Cardiac muscle cell (in vitro differentiated cells and primary cell): ENCODE measurements around the gene IFTAP. TPM values are rescaled to one million over a fixed set of nuclear protein-coding genes. Genes with fewer than 3 reads are reported as not detected.

ENCODE experiments used
- DNase-seq, 2 donors: peaks; one replicate each; pipeline versions ENCODE4 v3.0.0 to v3.0.0-alpha.2; 2010 to 2017; ENCODE audit warnings: low read depth in 1 of 2, low spot score in 1 of 2
- H3K27ac ChIP-seq: fragments of 200-600 bp; sonication (generic); 2 replicates; pipeline ENCODE4 v1.5.1; 2016
- H3K27me3 ChIP-seq: fragments of 200-600 bp; sonication (generic); 2 replicates; pipeline ENCODE4 v1.6.0; 2016; ENCODE audit warnings: control low read depth
- H3K36me3 ChIP-seq: fragments of 200-600 bp; sonication (generic); 2 replicates; pipeline ENCODE4 v1.5.1; 2016; ENCODE audit warnings: control low read depth
- H3K4me1 ChIP-seq: fragments of 200-600 bp; sonication (generic); 2 replicates; pipeline ENCODE4 v1.8.1; 2017; ENCODE audit warnings: low read depth, mild to moderate bottlenecking, mixed run types
- H3K4me3 ChIP-seq: fragments of 200-600 bp; sonication (generic); 2 replicates; pipeline ENCODE4 v1.5.1; 2016; ENCODE audit warnings: mild to moderate bottlenecking
- H3K9me3 ChIP-seq: fragments of 200-600 bp; sonication (generic); 2 replicates; pipeline ENCODE4 v1.5.1; 2017; ENCODE audit warnings: low read depth, mild to moderate bottlenecking, control low read depth
- polyA plus RNA-seq: library from polyadenylated mRNA; unstranded; fragments of >200 nt; fragmentation: Nextera tagmentation; extraction: Ambion mirVana; gene quantifications from 2 replicates; pipeline ENCODE4 v1.2.1, GENCODE V29; 2016
- total RNA-seq: library from RNA; depleted of rRNA; stranded (reverse); fragments of >200 nt; gene quantifications from 2 replicates; pipeline ENCODE4 v1.2.3, GENCODE V29; 2016
- TF ChIP-seq, protein P1 (sequence below): IDR thresholded peaks from 2 replicates; pipeline ENCODE4 v1.5.1; 2012; ENCODE audit warnings: low read depth, mild to moderate bottlenecking, low read length

The IFTAP gene
- total and polyA plus RNA-seq, 2 experiments from 2014 or later, result 57.1 to 67.3 TPM

GRCh38 chr11:36688132-36688531, 93.8 kb downstream of the IFTAP start:
- Histone ChIP-seq H3K36me3 (no peaks in the 10 kb centered on the region), H3K4me3 (no peak overlapping the region), H3K9me3 (no peaks in the 10 kb centered on the region), H3K27ac (no peak overlapping the region), H3K27me3 (no peaks in the 10 kb centered on the region), H3K4me1 (no peaks in the 10 kb centered on the region)
- TF ChIP-seq, protein P1, sequence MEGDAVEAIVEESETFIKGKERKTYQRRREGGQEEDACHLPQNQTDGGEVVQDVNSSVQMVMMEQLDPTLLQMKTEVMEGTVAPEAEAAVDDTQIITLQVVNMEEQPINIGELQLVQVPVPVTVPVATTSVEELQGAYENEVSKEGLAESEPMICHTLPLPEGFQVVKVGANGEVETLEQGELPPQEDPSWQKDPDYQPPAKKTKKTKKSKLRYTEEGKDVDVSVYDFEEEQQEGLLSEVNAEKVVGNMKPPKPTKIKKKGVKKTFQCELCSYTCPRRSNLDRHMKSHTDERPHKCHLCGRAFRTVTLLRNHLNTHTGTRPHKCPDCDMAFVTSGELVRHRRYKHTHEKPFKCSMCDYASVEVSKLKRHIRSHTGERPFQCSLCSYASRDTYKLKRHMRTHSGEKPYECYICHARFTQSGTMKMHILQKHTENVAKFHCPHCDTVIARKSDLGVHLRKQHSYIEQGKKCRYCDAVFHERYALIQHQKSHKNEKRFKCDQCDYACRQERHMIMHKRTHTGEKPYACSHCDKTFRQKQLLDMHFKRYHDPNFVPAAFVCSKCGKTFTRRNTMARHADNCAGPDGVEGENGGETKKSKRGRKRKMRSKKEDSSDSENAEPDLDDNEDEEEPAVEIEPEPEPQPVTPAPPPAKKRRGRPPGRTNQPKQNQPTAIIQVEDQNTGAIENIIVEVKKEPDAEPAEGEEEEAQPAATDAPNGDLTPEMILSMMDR, result no peak
- no peak for DNase-seq

DNA sequence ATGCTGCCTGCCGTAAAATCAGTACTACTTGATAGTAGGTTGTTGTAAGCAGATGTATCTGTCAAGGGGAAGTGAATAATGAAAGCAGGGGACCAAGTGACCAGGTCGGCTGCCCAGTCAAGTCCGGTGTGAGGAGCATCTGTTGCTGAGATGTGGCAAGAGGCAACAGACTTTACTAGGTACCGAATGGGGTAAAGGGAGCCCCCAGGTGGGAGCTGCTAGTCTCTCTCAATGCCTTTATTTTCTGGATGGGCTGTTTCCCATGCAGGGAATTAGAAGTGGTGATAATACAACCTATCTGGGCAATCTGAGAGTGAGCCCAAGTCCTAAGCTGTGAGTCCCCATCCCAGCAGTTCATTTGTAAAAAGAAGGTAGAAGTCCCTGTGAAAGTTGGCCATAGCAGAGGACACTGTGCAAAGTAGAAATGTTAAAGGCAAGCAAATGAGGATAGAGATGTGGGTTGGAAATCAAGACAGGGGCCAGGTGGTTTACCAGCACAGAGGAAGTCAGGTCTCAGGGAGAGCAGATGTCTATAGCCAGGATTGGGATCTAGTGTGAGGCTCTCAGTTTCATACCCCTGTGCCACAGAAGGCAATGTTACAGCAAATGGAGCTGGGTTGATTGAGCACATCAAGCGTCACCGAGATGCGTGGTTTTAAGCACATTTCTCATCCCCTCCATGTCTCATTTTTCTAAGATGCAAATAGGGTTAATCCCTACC, 94.4 kb downstream of the IFTAP start:
- DNase-seq, result no peak

DNA sequence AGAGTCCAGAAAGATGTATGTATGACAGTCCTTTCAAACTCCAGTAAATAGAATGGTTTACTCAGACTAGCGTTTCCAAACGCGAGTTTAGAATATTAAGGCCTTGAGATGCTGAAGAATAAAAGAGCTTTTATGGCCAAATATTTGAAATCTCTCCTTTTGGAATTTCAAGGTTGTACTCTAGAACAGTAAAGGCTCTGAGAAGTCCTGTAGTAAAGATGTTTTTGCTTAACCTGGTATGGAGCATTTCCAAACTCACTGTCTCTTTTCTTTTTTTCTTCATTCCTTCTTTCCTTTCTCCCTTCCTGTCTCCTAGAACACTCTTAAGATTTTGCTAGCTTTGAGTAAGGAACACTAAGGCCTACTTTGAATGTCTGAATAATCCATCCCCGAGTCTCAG, 95.1 kb downstream of the IFTAP start:
- Histone ChIP-seq H3K27ac (no peak overlapping the region), H3K4me3 (no peak overlapping the region), H3K4me1 (no peaks in the 10 kb centered on the region), H3K36me3 (no peaks in the 10 kb centered on the region), H3K27me3 (no peaks in the 10 kb centered on the region), H3K9me3 (no peaks in the 10 kb centered on the region)
- DNase-seq, result no peak
- TF ChIP-seq, protein P1, result no peak

More for the DNA sequence above, 94.4 kb downstream of the IFTAP start:
- Histone ChIP-seq H3K27ac (no peak overlapping the region), H3K9me3 (no peaks in the 10 kb centered on the region), H3K36me3 (no peaks in the 10 kb centered on the region), H3K4me1 (no peaks in the 10 kb centered on the region), H3K4me3 (no peak overlapping the region), H3K27me3 (no peaks in the 10 kb centered on the region)
- TF ChIP-seq, protein P1, result no peak

DNA sequence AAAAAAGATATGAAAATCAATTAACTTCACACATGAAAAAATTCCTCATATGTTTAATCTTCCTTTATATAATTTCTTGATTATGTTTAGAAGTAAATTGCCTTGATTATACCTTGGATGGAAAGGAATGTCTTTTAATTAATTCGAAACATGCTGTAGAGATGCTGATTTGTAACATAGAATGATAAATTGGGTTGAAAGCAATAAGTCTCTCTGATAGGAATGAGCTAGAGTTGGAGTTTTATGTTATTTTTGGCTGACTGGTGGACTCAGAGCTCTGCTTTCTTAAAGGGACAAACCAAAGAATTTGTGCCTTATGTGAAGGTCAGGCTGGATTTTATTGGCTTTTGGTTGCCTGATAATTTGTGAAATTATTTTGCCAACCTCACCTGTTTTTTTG, 98.4 kb downstream of the IFTAP start:
- TF ChIP-seq, protein P1, result no peak
- DNase-seq, result no peak

GRCh38 chr11:36693139-36693843, 99.0 kb downstream of the IFTAP start:
- Histone ChIP-seq H3K4me1 (no peaks in the 10 kb centered on the region), H3K27ac (no peak overlapping the region), H3K27me3 (no peaks in the 10 kb centered on the region), H3K9me3 (no peaks in the 10 kb centered on the region), H3K4me3 (no peak overlapping the region), H3K36me3 (no peaks in the 10 kb centered on the region)
- TF ChIP-seq, protein P1, result no peak
- DNase-seq, result no peak

More for the DNA sequence above, 98.4 kb downstream of the IFTAP start:
- Histone ChIP-seq H3K9me3 (no peaks in the 10 kb centered on the region), H3K4me3 (no peak overlapping the region), H3K27me3 (no peaks in the 10 kb centered on the region), H3K27ac (no peak overlapping the region), H3K36me3 (no peaks in the 10 kb centered on the region), H3K4me1 (no peaks in the 10 kb centered on the region)
